GM19467 (cell line): ENCODE data around the gene PTH.

Source experiments
- ATAC-seq: cut with Tn5 transposase; IDR thresholded peaks from one replicate; pipeline ENCODE4 v1.9.1; 2021; ENCODE audit warnings: mild to moderate bottlenecking, moderate library complexity; ENCODE audit not compliant: unreplicated experiment

The PTH gene

GRCh38 chr11:13495929-13496328 lies at the start of gene PTH:
PTH (minus strand) TSS chr11:13495997; CDS start chr11:13492855, 3,142 bp downstream.
- ATAC-seq, result no peak

GRCh38 chr11:13538044-13538443 lies 42.2 kb upstream of the PTH start:
- ATAC-seq, result no peak

GRCh38 chr11:13535819-13536218 lies 40.0 kb upstream of the PTH start:
- no peak for ATAC-seq

GRCh38 chr11:13534358-13534757 lies 38.6 kb upstream of the PTH start:
- no peak for ATAC-seq

GRCh38 chr11:13525257-13525656 lies 29.5 kb upstream of the PTH start:
- ATAC-seq, result no peak

- no peak for ATAC-seq
These were observed 7.6 kb upstream of the PTH start for GRCh38 chr11:13503393-13503792.

- no peak for ATAC-seq
These were observed 6.7 kb upstream of the PTH start for GRCh38 chr11:13502492-13502891.

- no peak for ATAC-seq
These were observed 1.7 kb downstream of the PTH start for GRCh38 chr11:13494051-13494450.

GRCh38 chr11:13487661-13488030 lies 8.2 kb downstream of the PTH start:
- ATAC-seq, result no peak

GRCh38 chr11:13486926-13487660 lies 8.7 kb downstream of the PTH start:
- ATAC-seq, result no peak

GRCh38 chr11:13480198-13480597 lies 15.6 kb downstream of the PTH start:
- no peak for ATAC-seq

- ATAC-seq, result no peak
These were observed 16.1 kb downstream of the PTH start for GRCh38 chr11:13479688-13480087.

- ATAC-seq, result no peak
These were observed 20.7 kb downstream of the PTH start for GRCh38 chr11:13475091-13475490.

- no peak for ATAC-seq
These were observed 22.6 kb downstream of the PTH start for GRCh38 chr11:13473013-13473722.

- ATAC-seq, result no peak
These were observed 27.0 kb downstream of the PTH start for GRCh38 chr11:13468750-13469149.

GRCh38 chr11:13465909-13466371 lies 29.9 kb downstream of the PTH start:
- ATAC-seq, result no peak

GRCh38 chr11:13463779-13464290 lies 32.0 kb downstream of the PTH start:
- ATAC-seq, result no peak

- peak; percentile 96 for ATAC-seq
These were observed 32.7 kb downstream of the PTH start, which contains the start of gene BTBD10 for GRCh38 chr11:13462901-13463778. BTBD10 (minus strand) TSS chr11:13463222; CDS start chr11:13445124, 18,098 bp downstream.

GRCh38 chr11:13462311-13462900 lies 33.4 kb downstream of the PTH start:
- ATAC-seq, result peak; percentile 40

- no peak for ATAC-seq
These were observed 34.5 kb downstream of the PTH start for GRCh38 chr11:13461291-13461690.
